ENCODE data around the gene SLC22A23. TPM values are rescaled to one million over a fixed set of nuclear protein-coding genes. Genes with fewer than 3 reads are reported as not detected.

SLC22A23 gene
- total and polyA plus RNA-seq, 2 donors = 7.0 to 16.4 TPM

DNA sequence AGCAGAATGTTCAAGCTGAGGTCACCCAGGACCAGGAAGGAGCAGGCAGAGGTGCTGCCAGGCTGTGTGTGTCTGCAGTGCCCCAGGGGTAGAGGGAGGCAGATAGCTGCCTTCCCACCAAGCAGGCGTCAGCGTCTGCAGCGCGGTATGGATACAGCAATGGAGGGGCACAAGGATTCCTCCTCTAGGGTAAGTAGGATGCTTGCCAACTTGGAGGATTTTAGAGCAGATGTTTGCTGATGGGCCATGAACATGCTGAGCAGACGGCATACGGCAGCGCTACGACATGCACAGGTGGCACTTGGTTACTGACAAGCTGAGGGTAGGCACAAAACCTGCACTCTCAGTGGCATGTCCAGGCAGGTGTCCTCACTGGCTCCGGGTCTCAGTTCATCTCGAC, 150.0 kb downstream of the SLC22A23 start:
- Histone ChIP-seq H3K4me1 (ENCODE audit: control insufficient read depth in 2 of 2, insufficient read depth in 2 of 2, low read length in 2 of 2) (no peaks in the 10 kb centered on the region), H3K27me3 (ENCODE audit: control insufficient read depth in 2 of 2, insufficient read depth in 1 of 2, low read length in 1 of 2) (no peaks in the 10 kb centered on the region), H3K9me3 (ENCODE audit: control insufficient read depth in 2 of 2, insufficient read depth in 1 of 2, low read length in 1 of 2) (peaks cover 1 to 6% of the 10 kb centered on the region in 2 donors), H3K27ac (ENCODE audit: low read depth in 1 of 2, low read length in 1 of 2) (no peak overlapping the region), H3K36me3 (ENCODE audit: control insufficient read depth in 2 of 2, insufficient read depth in 2 of 2, low read length in 1 of 2) (no peaks in the 10 kb centered on the region), H3K4me3 (ENCODE audit: low read length in 2 of 2) (no peak overlapping the region)
- no peak for DNase-seq (ENCODE audit: low read depth in 6 of 9, low spot score in 9 of 9)
- 92% methylated on average over 10 of the region's 10 CpGs for WGBS

GRCh38 chr6:3305831-3306230, 151.0 kb downstream of the SLC22A23 start:
- H3K27me3 ChIP-seq (ENCODE audit: control insufficient read depth in 2 of 2, insufficient read depth in 1 of 2, low read length in 1 of 2) = no peaks in the 10 kb centered on the region

DNA sequence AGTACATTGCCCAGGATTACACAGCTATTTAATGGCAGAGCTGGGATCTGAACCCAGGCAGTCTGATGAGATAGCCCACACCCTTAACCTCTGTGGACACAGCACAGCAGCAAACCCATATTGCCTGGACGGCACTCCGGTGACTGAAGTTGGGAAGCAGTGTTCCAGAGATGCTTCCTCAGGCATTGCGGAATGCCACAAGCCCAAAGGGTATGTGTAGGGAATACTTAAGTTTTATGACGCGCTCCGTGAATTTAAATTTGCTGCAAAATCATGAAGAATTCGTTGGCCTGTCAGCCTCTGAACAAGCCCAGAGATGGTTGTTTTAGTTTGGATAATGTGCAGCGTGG, 151.7 kb downstream of the SLC22A23 start:
- Histone ChIP-seq H3K36me3 (ENCODE audit: control insufficient read depth in 2 of 2, insufficient read depth in 2 of 2, low read length in 1 of 2) (no peaks in the 10 kb centered on the region), H3K4me1 (ENCODE audit: control insufficient read depth in 2 of 2, insufficient read depth in 2 of 2, low read length in 2 of 2) (no peaks in the 10 kb centered on the region), H3K27me3 (ENCODE audit: control insufficient read depth in 2 of 2, insufficient read depth in 1 of 2, low read length in 1 of 2) (no peaks in the 10 kb centered on the region), H3K4me3 (ENCODE audit: low read length in 2 of 2) (no peak overlapping the region), H3K27ac (ENCODE audit: low read depth in 1 of 2, low read length in 1 of 2) (no peak overlapping the region), H3K9me3 (ENCODE audit: control insufficient read depth in 2 of 2, insufficient read depth in 1 of 2, low read length in 1 of 2) (peaks cover 1 to 6% of the 10 kb centered on the region in 2 donors)
- no peak for DNase-seq (ENCODE audit: low read depth in 6 of 9, low spot score in 9 of 9)
- WGBS = 97% methylated on average over 8 of the region's 8 CpGs

More at GRCh38 chr6:3305831-3306230, 151.0 kb downstream of the SLC22A23 start:
- Histone ChIP-seq H3K27ac (ENCODE audit: low read depth in 1 of 2, low read length in 1 of 2) (no peak overlapping the region), H3K9me3 (ENCODE audit: control insufficient read depth in 2 of 2, insufficient read depth in 1 of 2, low read length in 1 of 2) (peaks cover 1 to 6% of the 10 kb centered on the region in 2 donors), H3K36me3 (ENCODE audit: control insufficient read depth in 2 of 2, insufficient read depth in 2 of 2, low read length in 1 of 2) (no peaks in the 10 kb centered on the region), H3K4me1 (ENCODE audit: control insufficient read depth in 2 of 2, insufficient read depth in 2 of 2, low read length in 2 of 2) (no peaks in the 10 kb centered on the region), H3K4me3 (ENCODE audit: low read length in 2 of 2) (no peak overlapping the region)
- 82% methylated on average over 3 of the region's 3 CpGs for WGBS
- DNase-seq (ENCODE audit: low read depth in 6 of 9, low spot score in 9 of 9) = no peak

- no peaks in the 10 kb centered on the region for H3K4me1 ChIP-seq (ENCODE audit: control insufficient read depth in 2 of 2, insufficient read depth in 2 of 2, low read length in 2 of 2)
- 97% methylated on average over 16 of the region's 16 CpGs for WGBS
- no peaks in the 10 kb centered on the region for H3K36me3 ChIP-seq (ENCODE audit: control insufficient read depth in 2 of 2, insufficient read depth in 2 of 2, low read length in 1 of 2)
Observed at GRCh38 chr6:3304500-3305215, 152.2 kb downstream of the SLC22A23 start.

GRCh38 chr6:3303795-3304411, 152.9 kb downstream of the SLC22A23 start:
- Histone ChIP-seq H3K4me1 (ENCODE audit: control insufficient read depth in 2 of 2, insufficient read depth in 2 of 2, low read length in 2 of 2) (no peaks in the 10 kb centered on the region), H3K27me3 (ENCODE audit: control insufficient read depth in 2 of 2, insufficient read depth in 1 of 2, low read length in 1 of 2) (no peaks in the 10 kb centered on the region), H3K36me3 (ENCODE audit: control insufficient read depth in 2 of 2, insufficient read depth in 2 of 2, low read length in 1 of 2) (no peaks in the 10 kb centered on the region), H3K9me3 (ENCODE audit: control insufficient read depth in 2 of 2, insufficient read depth in 1 of 2, low read length in 1 of 2) (peaks cover 0 to 6% of the 10 kb centered on the region in 2 donors), H3K27ac (ENCODE audit: low read depth in 1 of 2, low read length in 1 of 2) (no peak overlapping the region), H3K4me3 (ENCODE audit: low read length in 2 of 2) (no peak overlapping the region)
- no peak for DNase-seq (ENCODE audit: low read depth in 6 of 9, low spot score in 9 of 9)
- WGBS = 97% methylated on average over 3 of the region's 3 CpGs

More at GRCh38 chr6:3304500-3305215, 152.2 kb downstream of the SLC22A23 start:
- DNase-seq (ENCODE audit: low read depth in 6 of 9, low spot score in 9 of 9) = no peak
- Histone ChIP-seq H3K27me3 (ENCODE audit: control insufficient read depth in 2 of 2, insufficient read depth in 1 of 2, low read length in 1 of 2) (no peaks in the 10 kb centered on the region), H3K4me3 (ENCODE audit: low read length in 2 of 2) (no peak overlapping the region), H3K27ac (ENCODE audit: low read depth in 1 of 2, low read length in 1 of 2) (no peak overlapping the region), H3K9me3 (ENCODE audit: control insufficient read depth in 2 of 2, insufficient read depth in 1 of 2, low read length in 1 of 2) (peaks cover 1 to 6% of the 10 kb centered on the region in 2 donors)

GRCh38 chr6:3301506-3301905, 155.3 kb downstream of the SLC22A23 start:
- DNase-seq (ENCODE audit: low read depth in 6 of 9, low spot score in 9 of 9) = no peak
- Histone ChIP-seq H3K9me3 (ENCODE audit: control insufficient read depth in 2 of 2, insufficient read depth in 1 of 2, low read length in 1 of 2) (peaks cover 0 to 6% of the 10 kb centered on the region in 2 donors), H3K4me1 (ENCODE audit: control insufficient read depth in 2 of 2, insufficient read depth in 2 of 2, low read length in 2 of 2) (no peaks in the 10 kb centered on the region), H3K27ac (ENCODE audit: low read depth in 1 of 2, low read length in 1 of 2) (no peak overlapping the region), H3K4me3 (ENCODE audit: low read length in 2 of 2) (no peak overlapping the region), H3K36me3 (ENCODE audit: control insufficient read depth in 2 of 2, insufficient read depth in 2 of 2, low read length in 1 of 2) (no peaks in the 10 kb centered on the region), H3K27me3 (ENCODE audit: control insufficient read depth in 2 of 2, insufficient read depth in 1 of 2, low read length in 1 of 2) (no peaks in the 10 kb centered on the region)
- 97% methylated on average over 8 of the region's 8 CpGs for WGBS

DNA sequence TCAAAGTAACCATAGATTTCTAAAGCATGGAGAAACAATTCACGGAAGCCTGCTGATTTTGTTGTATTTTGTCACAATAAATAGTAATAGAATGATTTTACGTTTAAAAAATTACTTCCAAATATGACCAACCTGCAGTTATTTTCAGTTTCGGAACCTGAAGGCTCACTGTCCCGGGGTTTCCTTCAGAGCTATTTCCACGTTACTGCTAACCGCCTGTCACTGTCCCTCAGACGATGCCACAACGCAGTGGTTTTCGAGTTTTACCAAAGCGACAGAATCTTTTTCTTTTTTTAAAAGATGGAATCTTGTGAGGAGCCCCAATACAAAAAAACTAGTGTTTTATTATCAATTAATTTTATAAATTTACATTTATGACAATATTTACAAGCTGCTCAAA, 157.6 kb downstream of the SLC22A23 start:
- no peaks in the 10 kb centered on the region for H3K4me1 ChIP-seq (ENCODE audit: control insufficient read depth in 2 of 2, insufficient read depth in 2 of 2, low read length in 2 of 2)
- H3K27ac ChIP-seq (ENCODE audit: low read depth in 1 of 2, low read length in 1 of 2) = no peak overlapping the region
- no peaks in the 10 kb centered on the region for H3K9me3 ChIP-seq (ENCODE audit: control insufficient read depth in 2 of 2, insufficient read depth in 1 of 2, low read length in 1 of 2)
- 96% methylated on average over 10 of the region's 10 CpGs for WGBS
- no peaks in the 10 kb centered on the region for H3K36me3 ChIP-seq (ENCODE audit: control insufficient read depth in 2 of 2, insufficient read depth in 2 of 2, low read length in 1 of 2)
- H3K4me3 ChIP-seq (ENCODE audit: low read length in 2 of 2) = no peak overlapping the region
- no peak for DNase-seq (ENCODE audit: low read depth in 6 of 9, low spot score in 9 of 9)
- H3K27me3 ChIP-seq (ENCODE audit: control insufficient read depth in 2 of 2, insufficient read depth in 1 of 2, low read length in 1 of 2) = no peaks in the 10 kb centered on the region

GRCh38 chr6:3297909-3298308, 158.9 kb downstream of the SLC22A23 start:
- WGBS = 94% methylated on average over 11 of the region's 11 CpGs
- DNase-seq (ENCODE audit: low read depth in 6 of 9, low spot score in 9 of 9) = no peak
- Histone ChIP-seq H3K27me3 (ENCODE audit: control insufficient read depth in 2 of 2, insufficient read depth in 1 of 2, low read length in 1 of 2) (no peaks in the 10 kb centered on the region), H3K4me3 (ENCODE audit: low read length in 2 of 2) (no peak overlapping the region), H3K36me3 (ENCODE audit: control insufficient read depth in 2 of 2, insufficient read depth in 2 of 2, low read length in 1 of 2) (no peaks in the 10 kb centered on the region), H3K9me3 (ENCODE audit: control insufficient read depth in 2 of 2, insufficient read depth in 1 of 2, low read length in 1 of 2) (no peaks in the 10 kb centered on the region), H3K4me1 (ENCODE audit: control insufficient read depth in 2 of 2, insufficient read depth in 2 of 2, low read length in 2 of 2) (no peaks in the 10 kb centered on the region), H3K27ac (ENCODE audit: low read depth in 1 of 2, low read length in 1 of 2) (no peak overlapping the region)

GRCh38 chr6:3297006-3297405, 159.8 kb downstream of the SLC22A23 start:
- H3K9me3 ChIP-seq (ENCODE audit: control insufficient read depth in 2 of 2, insufficient read depth in 1 of 2, low read length in 1 of 2) = no peaks in the 10 kb centered on the region
- H3K4me1 ChIP-seq (ENCODE audit: control insufficient read depth in 2 of 2, insufficient read depth in 2 of 2, low read length in 2 of 2) = no peaks in the 10 kb centered on the region
- no peak overlapping the region for H3K4me3 ChIP-seq (ENCODE audit: low read length in 2 of 2)
- DNase-seq (ENCODE audit: low read depth in 6 of 9, low spot score in 9 of 9) = no peak
- no peaks in the 10 kb centered on the region for H3K27me3 ChIP-seq (ENCODE audit: control insufficient read depth in 2 of 2, insufficient read depth in 1 of 2, low read length in 1 of 2)
- H3K36me3 ChIP-seq (ENCODE audit: control insufficient read depth in 2 of 2, insufficient read depth in 2 of 2, low read length in 1 of 2) = no peaks in the 10 kb centered on the region
- 90% methylated on average over 9 of the region's 9 CpGs for WGBS
- no peak overlapping the region for H3K27ac ChIP-seq (ENCODE audit: low read depth in 1 of 2, low read length in 1 of 2)

All from thymus (tissue), 11 donors.